Motor neuron (in vitro differentiated cells): ENCODE measurements around the gene ABHD14A. TPM values are rescaled to one million over a fixed set of nuclear protein-coding genes. Genes with fewer than 3 reads are reported as not detected.
A peak's percentile ranks its signal among the peaks of the same experiment; 100 is the strongest.

Experiments
- ATAC-seq, 8 experiments: fragments of 200-7000 bp; cut with Tn5 transposase; replicated peaks in 6 of 8; 2 replicates each; pipeline ENCODE4 v1.8.0; 2021; ENCODE audit warnings: mild to moderate bottlenecking in 8 of 8, moderate library complexity in 8 of 8
- H3K27ac ChIP-seq, 2 donors: fragments of 250-450 bp; sonication (Bioruptor Pico); 2 replicates each; pipeline ENCODE4 v1.9.0; 2021; ENCODE audit warnings: antibody characterized with exemption in 2 of 2, mild to moderate bottlenecking in 2 of 2, moderate library complexity in 1 of 2
- H3K4me1 ChIP-seq, 2 donors: fragments of 250-450 bp; sonication (Bioruptor Pico); replicated peaks in 1 of 2; 2 replicates each; pipeline ENCODE4 v1.6.1; 2021; ENCODE audit warnings: antibody characterized with exemption in 2 of 2, mild to moderate bottlenecking in 2 of 2, moderate library complexity in 1 of 2
- H3K4me3 ChIP-seq, 5 donors: fragments of 250-450 bp; sonication (Bioruptor Pico); 2 replicates each; pipeline ENCODE4 v1.9.0; 2021; ENCODE audit warnings: antibody characterized with exemption in 5 of 5, mild to moderate bottlenecking in 5 of 5, moderate library complexity in 4 of 5
- WGBS, 10 experiments: fragments of 450-650 bp; shearing (Covaris generic); methylation state at CpG; one replicate each; pipeline ENCODE4 v1.0.0; 2022; 5-methylcytosine and 5-hydroxymethylcytosine counted together
- in situ Hi-C, 9 experiments: fragments of 400-800 bp; cut with MboI; loops; one replicate each; pipeline ENCODE4 v1.15.0; 2021; ENCODE audit warnings: low sequenced_read_pairs in 9 of 9, low pct_unique_long_range_greater_than_20kb in 2 of 9; ENCODE audit not compliant: unreplicated experiment in 9 of 9
- total RNA-seq, 8 experiments: library from RNA; unstranded; fragments of 300-600 nt; gene quantifications; 2 replicates each; pipeline versions ENCODE4 v1.2.3 to v1.2.4, GENCODE V29; 2022

Gene ABHD14A
- total RNA-seq, 8 experiments from 2014 or later: 7.4 to 46.3 (median 30.8) TPM

- Histone ChIP-seq H3K4me1 (peaks cover 19 to 21% of the 10 kb centered on the region in 2 donors), H3K27ac (no peak overlapping the region), H3K4me3 (no peak overlapping the region)
- in situ Hi-C loops: loop anchor here in 3 of 9 experiments (25.0 kb wide), 1 partner anchor 112 kb away; no protein-coding TSS in a partner anchor
- ATAC-seq: no peak
- 0 to 84% (median 69%) methylated on average over 1 to 5 of the region's 6 CpGs; no CpG with 5 or more reads in 1 of the 10 experiments for WGBS, 10 experiments
Measured at GRCh38 chr3:52024765-52025452, 50.0 kb downstream of the ABHD14A start.

GRCh38 chr3:52025453-52025852 lies 50.6 kb downstream of the ABHD14A start:
- 67 to 80% methylated on average over 1 to 3 of the region's 7 CpGs; no CpG with 5 or more reads in 8 of the 10 experiments for WGBS, 10 experiments
- H3K4me1 ChIP-seq: peaks cover 19 to 21% of the 10 kb centered on the region in 2 donors
- no peak overlapping the region for H3K27ac ChIP-seq
- in situ Hi-C loops: no loop called here
- ATAC-seq: peak in 2 of 8 experiments; percentile 10 to 18
- no peak overlapping the region for H3K4me3 ChIP-seq

- WGBS, 10 experiments: 20 to 60% (median 44%) methylated on average over 1 to 2 of the region's 4 CpGs; no CpG with 5 or more reads in 6 of the 10 experiments
- peaks cover 19 to 21% of the 10 kb centered on the region in 2 donors for H3K4me1 ChIP-seq
- peak in 1 of 8 experiments; percentile 7 for ATAC-seq
- H3K4me3 ChIP-seq: no peak overlapping the region
- in situ Hi-C loops: no loop called here
- no peak overlapping the region for H3K27ac ChIP-seq
Measured at GRCh38 chr3:52026041-52026440, 51.2 kb downstream of the ABHD14A start.

GRCh38 chr3:52028572-52028971 lies 53.7 kb downstream of the ABHD14A start:
- 70 to 100% (median 80%) methylated on average over 1 to 4 of the region's 12 CpGs; no CpG with 5 or more reads in 7 of the 10 experiments for WGBS, 10 experiments
- Histone ChIP-seq H3K4me3 (no peak overlapping the region), H3K27ac (no peak overlapping the region), H3K4me1 (peaks cover 7 to 11% of the 10 kb centered on the region in 2 donors)
- ATAC-seq: peak in 7 of 8 experiments; percentile 36 to 86 (median 71)
- in situ Hi-C loops: no loop called here

DNA sequence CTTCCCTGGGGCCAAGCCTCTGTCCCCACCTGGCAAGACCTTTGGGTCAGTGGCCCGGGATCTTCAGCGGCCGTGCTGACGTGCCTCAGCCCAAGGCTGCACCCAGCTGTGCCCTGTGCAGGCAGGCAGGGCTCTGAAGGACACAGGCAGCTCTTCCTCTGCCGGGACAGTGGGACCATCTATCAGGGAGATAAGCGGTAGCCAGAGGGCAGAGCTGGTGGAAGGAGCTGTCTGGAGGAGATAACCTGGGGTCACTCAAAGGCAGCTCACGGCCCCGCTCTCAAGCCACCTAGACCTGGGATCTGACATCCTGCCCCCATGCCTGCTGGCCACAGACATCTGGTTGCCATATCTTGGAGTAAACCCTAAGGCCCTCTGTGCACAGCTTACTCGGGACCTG lies 54.2 kb downstream of the ABHD14A start:
- peaks cover 7 to 11% of the 10 kb centered on the region in 2 donors for H3K4me1 ChIP-seq
- H3K27ac ChIP-seq: no peak overlapping the region
- ATAC-seq: peak in 2 of 8 experiments; percentile 3 to 9
- H3K4me3 ChIP-seq: no peak overlapping the region
- 83 to 100% (median 100%) methylated on average over 1 of the region's 9 CpGs; no CpG with 5 or more reads in 7 of the 10 experiments for WGBS, 10 experiments
- in situ Hi-C loops: no loop called here

GRCh38 chr3:52029535-52029934 lies 54.7 kb downstream of the ABHD14A start:
- WGBS, 10 experiments: 53 to 100% (median 80%) methylated on average over 1 to 3 of the region's 10 CpGs; no CpG with 5 or more reads in 3 of the 10 experiments
- no peak for ATAC-seq
- peaks cover 7 to 11% of the 10 kb centered on the region in 2 donors for H3K4me1 ChIP-seq
- H3K27ac ChIP-seq: no peak overlapping the region
- in situ Hi-C loops: no loop called here
- no peak overlapping the region for H3K4me3 ChIP-seq

Other genes with a start within 250 kb of the ABHD14A start
- not detected for gene IQCF6, start 195.8 kb upstream of the ABHD14A start, total RNA-seq
- not detected for gene IQCF2, start 113.4 kb upstream of the ABHD14A start, total RNA-seq
- not detected for gene IQCF5, start 99.5 kb upstream of the ABHD14A start, total RNA-seq
- gene IQCF1, start 71.7 kb upstream of the ABHD14A start, total RNA-seq: under 1 TPM in 1 of 8 experiments, not detected in 7; 0.22 TPM
- gene RRP9, start 33.2 kb upstream of the ABHD14A start, total RNA-seq: 10 to 100 TPM; 12.0 to 55.7 (median 21.9) TPM
- gene PARP3, start 32.7 kb upstream of the ABHD14A start, total RNA-seq: 10 to 100 TPM in 3 of 8 experiments, 1 to 10 TPM in 5; 2.7 to 40.4 (median 6.9) TPM
- gene GPR62, start 19.7 kb upstream of the ABHD14A start, total RNA-seq: 1 to 10 TPM in 1 of 8 experiments, under 1 TPM in 6, not detected in 1; 0.25 to 2.3 (median 0.66) TPM
- 100 to 1,000 TPM in 5 of 8 experiments, 10 to 100 TPM in 3; 10.6 to 338 (median 121) TPM for gene PCBP4, start 7.6 kb upstream of the ABHD14A start, total RNA-seq
- 10 to 100 TPM in 4 of 8 experiments, 1 to 10 TPM in 4; 2.8 to 62.1 (median 13.7) TPM for gene ABHD14B, start 1.0 kb upstream of the ABHD14A start, total RNA-seq
- gene ACY1, start 8.5 kb downstream of the ABHD14A start, total RNA-seq: 100 to 1,000 TPM in 1 of 8 experiments, 10 to 100 TPM in 6, 1 to 10 TPM in 1; 6.0 to 136 (median 22.4) TPM
- 1,000 to 10,000 TPM; 1,304 to 2,666 (median 2,366) TPM for gene RPL29, start 20.8 kb downstream of the ABHD14A start, total RNA-seq
- 10 to 100 TPM in 2 of 8 experiments, 1 to 10 TPM in 6; 6.9 to 12.9 (median 8.8) TPM for gene DUSP7, start 81.5 kb downstream of the ABHD14A start, total RNA-seq
- gene POC1A, start 179.4 kb downstream of the ABHD14A start, total RNA-seq: 10 to 100 TPM in 2 of 8 experiments, 1 to 10 TPM in 6; 1.2 to 13.2 (median 3.0) TPM
- gene ALAS1, start 223.1 kb downstream of the ABHD14A start, total RNA-seq: 10 to 100 TPM; 30.0 to 51.1 (median 37.6) TPM